Measurements from ENCODE around the gene VHLL.

Gene VHLL

DNA sequence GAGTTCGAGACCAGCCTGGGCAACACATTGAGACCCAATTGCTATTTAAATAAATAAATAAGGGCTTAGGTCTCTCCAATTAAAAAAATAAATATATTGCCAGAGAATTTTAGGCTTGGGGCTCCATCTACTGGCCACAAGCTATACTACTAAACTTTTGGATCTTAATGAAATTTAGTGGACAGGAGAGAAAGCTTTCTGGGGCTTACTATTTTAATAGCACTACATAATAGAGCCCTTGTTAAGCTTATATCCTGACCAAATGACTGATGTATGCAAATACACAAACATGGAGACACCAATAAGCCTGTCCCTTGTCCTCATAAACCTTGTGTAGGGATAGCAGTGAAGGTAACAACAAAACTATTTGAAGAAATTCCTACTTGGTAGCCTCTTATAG lies 20.6 kb upstream of the VHLL start:
- no peak overlapping the region for H3K4me3 ChIP-seq (ENCODE audit: low read depth, low read length)
- TF ChIP-seq, protein P1, sequence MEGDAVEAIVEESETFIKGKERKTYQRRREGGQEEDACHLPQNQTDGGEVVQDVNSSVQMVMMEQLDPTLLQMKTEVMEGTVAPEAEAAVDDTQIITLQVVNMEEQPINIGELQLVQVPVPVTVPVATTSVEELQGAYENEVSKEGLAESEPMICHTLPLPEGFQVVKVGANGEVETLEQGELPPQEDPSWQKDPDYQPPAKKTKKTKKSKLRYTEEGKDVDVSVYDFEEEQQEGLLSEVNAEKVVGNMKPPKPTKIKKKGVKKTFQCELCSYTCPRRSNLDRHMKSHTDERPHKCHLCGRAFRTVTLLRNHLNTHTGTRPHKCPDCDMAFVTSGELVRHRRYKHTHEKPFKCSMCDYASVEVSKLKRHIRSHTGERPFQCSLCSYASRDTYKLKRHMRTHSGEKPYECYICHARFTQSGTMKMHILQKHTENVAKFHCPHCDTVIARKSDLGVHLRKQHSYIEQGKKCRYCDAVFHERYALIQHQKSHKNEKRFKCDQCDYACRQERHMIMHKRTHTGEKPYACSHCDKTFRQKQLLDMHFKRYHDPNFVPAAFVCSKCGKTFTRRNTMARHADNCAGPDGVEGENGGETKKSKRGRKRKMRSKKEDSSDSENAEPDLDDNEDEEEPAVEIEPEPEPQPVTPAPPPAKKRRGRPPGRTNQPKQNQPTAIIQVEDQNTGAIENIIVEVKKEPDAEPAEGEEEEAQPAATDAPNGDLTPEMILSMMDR (IDR thresholded peaks at IDR 0.05; ENCODE audit: low read depth, low read length), result peak; percentile 42
- no peak for TF ChIP-seq MAX (IDR thresholded peaks at IDR 0.05; ENCODE audit: low read depth, low read length)
- peak; percentile 40 for DNase-seq (ENCODE audit: low read depth)

DNA sequence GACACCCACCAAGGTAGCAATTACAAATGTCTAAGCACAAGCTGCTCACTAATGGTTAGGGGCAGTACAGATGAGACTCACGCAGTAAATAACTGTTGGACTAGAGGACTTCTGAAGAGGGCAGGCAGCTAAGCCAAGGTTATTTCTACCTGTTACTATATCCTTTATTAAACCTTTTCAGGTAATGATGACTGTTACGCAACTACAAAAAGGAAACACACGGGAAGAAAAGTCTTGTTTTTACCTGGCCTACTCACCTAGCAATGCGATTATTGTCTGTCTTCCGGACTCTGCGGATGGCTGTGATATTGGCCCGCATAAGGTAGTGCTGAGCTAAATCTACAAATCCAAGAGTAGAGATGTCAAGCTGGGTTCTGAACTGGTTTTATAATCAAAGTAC lies 17.8 kb upstream of the VHLL start:
- DNase-seq (ENCODE audit: low read depth), result no peak
- H3K4me3 ChIP-seq (ENCODE audit: low read depth, low read length), result no peak overlapping the region
- TF ChIP-seq MAX (IDR thresholded peaks at IDR 0.05; ENCODE audit: low read depth, low read length), result no peak
- TF ChIP-seq, protein P1 (IDR thresholded peaks at IDR 0.05; ENCODE audit: low read depth, low read length), result no peak
- no peak for TF ChIP-seq MYC (IDR thresholded peaks at IDR 0.05; ENCODE audit: low read depth, low read length)
- TF ChIP-seq POLR2A (IDR thresholded peaks at IDR 0.05; ENCODE audit: extremely low read depth, insufficient read length), result no peak

GRCh38 chr1:156310962-156311361 lies 11.9 kb upstream of the VHLL start:
- DNase-seq (ENCODE audit: low read depth), result peak; percentile 72
- no peak overlapping the region for H3K4me3 ChIP-seq (ENCODE audit: low read depth, low read length)
- TF ChIP-seq MYC (IDR thresholded peaks at IDR 0.05; ENCODE audit: low read depth, low read length), result no peak
- no peak for TF ChIP-seq MAX (IDR thresholded peaks at IDR 0.05; ENCODE audit: low read depth, low read length)
- no peak for TF ChIP-seq POLR2A (IDR thresholded peaks at IDR 0.05; ENCODE audit: extremely low read depth, insufficient read length)
- TF ChIP-seq, protein P1 (IDR thresholded peaks at IDR 0.05; ENCODE audit: low read depth, low read length), result no peak

- no peak overlapping the region for H3K4me3 ChIP-seq (ENCODE audit: low read depth, low read length)
- no peak for DNase-seq (ENCODE audit: low read depth)
- TF ChIP-seq MAX (IDR thresholded peaks at IDR 0.05; ENCODE audit: low read depth, low read length), result no peak
- no peak for TF ChIP-seq MYC (IDR thresholded peaks at IDR 0.05; ENCODE audit: low read depth, low read length)
- no peak for TF ChIP-seq POLR2A (IDR thresholded peaks at IDR 0.05; ENCODE audit: extremely low read depth, insufficient read length)
- TF ChIP-seq, protein P1 (IDR thresholded peaks at IDR 0.05; ENCODE audit: low read depth, low read length), result no peak
Observed at GRCh38 chr1:156308078-156308477, 9.0 kb upstream of the VHLL start.

- no peak overlapping the region for H3K4me3 ChIP-seq (ENCODE audit: low read depth, low read length)
- TF ChIP-seq MYC (IDR thresholded peaks at IDR 0.05; ENCODE audit: low read depth, low read length), result no peak
- no peak for TF ChIP-seq POLR2A (IDR thresholded peaks at IDR 0.05; ENCODE audit: extremely low read depth, insufficient read length)
- TF ChIP-seq MAX (IDR thresholded peaks at IDR 0.05; ENCODE audit: low read depth, low read length), result no peak
- TF ChIP-seq, protein P1 (IDR thresholded peaks at IDR 0.05; ENCODE audit: low read depth, low read length), result no peak
- no peak for DNase-seq (ENCODE audit: low read depth)
Observed at GRCh38 chr1:156305215-156305614, 6.1 kb upstream of the VHLL start.

DNA sequence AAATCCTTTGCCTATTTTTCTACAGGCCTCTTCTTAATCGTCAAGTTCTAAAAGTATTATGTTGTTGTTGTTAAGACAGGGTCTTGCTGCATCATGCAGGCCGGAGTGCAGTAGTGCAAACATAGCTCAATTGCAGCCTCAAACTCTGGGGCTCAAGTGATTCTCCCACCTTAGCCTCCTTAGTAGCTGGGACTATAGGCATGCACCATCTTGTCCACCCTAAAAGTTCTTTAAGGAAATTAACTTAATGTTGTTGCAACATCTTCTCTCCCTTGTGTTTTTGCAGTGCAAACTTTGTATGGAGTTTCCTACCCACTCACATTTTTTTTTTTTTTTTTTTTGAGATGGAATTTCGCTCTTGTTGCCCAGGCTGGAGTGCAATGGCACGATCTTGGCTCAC lies 4.1 kb upstream of the VHLL start:
- H3K4me3 ChIP-seq (ENCODE audit: low read depth, low read length), result no peak overlapping the region
- no peak for DNase-seq (ENCODE audit: low read depth)
- TF ChIP-seq POLR2A (IDR thresholded peaks at IDR 0.05; ENCODE audit: extremely low read depth, insufficient read length) (no peak), MAX (IDR thresholded peaks at IDR 0.05; ENCODE audit: low read depth, low read length) (no peak), MYC (IDR thresholded peaks at IDR 0.05; ENCODE audit: low read depth, low read length) (no peak)
- TF ChIP-seq, protein P1 (IDR thresholded peaks at IDR 0.05; ENCODE audit: low read depth, low read length), result no peak
